ENCODE results near the gene TTLL5. TPM values are rescaled to one million over a fixed set of nuclear protein-coding genes. Genes with fewer than 3 reads are reported as not detected.
A peak's percentile ranks its signal among the peaks of the same experiment; 100 is the strongest.

Gene TTLL5
- total and polyA plus RNA-seq, 10 of the 15 experiments (the other 5 are each of a cell fraction or from before 2014, with no cell fraction given): 3.2 to 25.9 (median 13.8) TPM

- TF ChIP-seq CUX1 (IDR thresholded peaks at IDR 0.05; ENCODE audit: insufficient replicate concordance, low read depth, low read length) (peak; percentile 21), TARDBP (IDR thresholded peaks at IDR 0.05; ENCODE audit: borderline replicate concordance) (no peak), NBN (IDR thresholded peaks at IDR 0.05) (peak; percentile 53; the same call in 1 of the 2 replicates), TCF12 (IDR thresholded peaks at IDR 0.05; ENCODE audit: low read depth, low read length) (no peak), ZNF207 (IDR thresholded peaks at IDR 0.05; ENCODE audit: borderline replicate concordance) (no peak), SIX5 (IDR thresholded peaks at IDR 0.05; ENCODE audit: low read depth, low read length, severe bottlenecking) (no peak), MYB (IDR thresholded peaks at IDR 0.05; ENCODE audit: borderline replicate concordance, low read depth, low read length) (no peak), RELA (IDR thresholded peaks at IDR 0.05; ENCODE audit: borderline replicate concordance, partially characterized antibody) (no peak), NR2C1 (IDR thresholded peaks at IDR 0.05) (no peak), RAD21 (IDR thresholded peaks at IDR 0.05; ENCODE audit: insufficient read depth, low read depth, low read length) (no peak), NR2F1 (conservative IDR thresholded peaks at IDR 0.05) (0 out of 2 replicates have a peak, but pooled peaks have one; percentile 29), KAT2A (conservative IDR thresholded peaks at IDR 0.05; ENCODE audit: control insufficient read depth, low read depth, low read length) (no peak), IKZF1 (conservative IDR thresholded peaks at IDR 0.05) (peak; percentile 48; the same call in 1 of the 2 replicates), ZNF274 (IDR thresholded peaks at IDR 0.05; ENCODE audit: insufficient read depth, insufficient read length) (no peak)
Measured at GRCh38 chr14:75985618-75986438, 324.8 kb downstream of the TTLL5 start, which contains the start of gene IFT43 (continued).
